ENCODE results near the gene ADAMTSL3.

DNA sequence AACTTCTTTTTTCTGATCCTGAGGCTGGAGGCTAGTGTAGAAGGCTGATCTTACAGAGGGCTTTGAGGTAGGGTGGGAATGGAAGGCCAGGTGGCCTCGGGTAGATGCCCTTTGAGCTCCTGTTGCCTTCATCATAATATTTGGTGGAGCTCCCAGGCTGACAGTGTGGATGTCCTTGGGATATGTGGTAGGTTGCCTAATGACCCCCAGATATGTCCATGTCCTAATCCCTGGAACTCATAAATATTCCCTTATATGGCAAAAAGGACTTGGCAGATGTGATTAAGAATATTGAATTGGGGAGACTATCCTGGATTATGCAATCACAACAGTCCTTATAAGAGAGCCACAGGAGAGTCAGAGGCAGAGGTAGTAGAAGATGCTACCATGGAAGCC is 5.5 kb downstream of the ADAMTSL3 start:
- TF ChIP-seq CTCF (IDR thresholded peaks at IDR 0.05) (no peak), EP300 (IDR thresholded peaks at IDR 0.05) (no peak)

All from suprapubic skin (tissue), 3 donors.